ENCODE results near the gene MIA. TPM values are rescaled to one million over a fixed set of nuclear protein-coding genes. Genes with fewer than 3 reads are reported as not detected.

The MIA gene
- total RNA-seq, 1 donor from 2014 or later = 9.9 TPM

DNA sequence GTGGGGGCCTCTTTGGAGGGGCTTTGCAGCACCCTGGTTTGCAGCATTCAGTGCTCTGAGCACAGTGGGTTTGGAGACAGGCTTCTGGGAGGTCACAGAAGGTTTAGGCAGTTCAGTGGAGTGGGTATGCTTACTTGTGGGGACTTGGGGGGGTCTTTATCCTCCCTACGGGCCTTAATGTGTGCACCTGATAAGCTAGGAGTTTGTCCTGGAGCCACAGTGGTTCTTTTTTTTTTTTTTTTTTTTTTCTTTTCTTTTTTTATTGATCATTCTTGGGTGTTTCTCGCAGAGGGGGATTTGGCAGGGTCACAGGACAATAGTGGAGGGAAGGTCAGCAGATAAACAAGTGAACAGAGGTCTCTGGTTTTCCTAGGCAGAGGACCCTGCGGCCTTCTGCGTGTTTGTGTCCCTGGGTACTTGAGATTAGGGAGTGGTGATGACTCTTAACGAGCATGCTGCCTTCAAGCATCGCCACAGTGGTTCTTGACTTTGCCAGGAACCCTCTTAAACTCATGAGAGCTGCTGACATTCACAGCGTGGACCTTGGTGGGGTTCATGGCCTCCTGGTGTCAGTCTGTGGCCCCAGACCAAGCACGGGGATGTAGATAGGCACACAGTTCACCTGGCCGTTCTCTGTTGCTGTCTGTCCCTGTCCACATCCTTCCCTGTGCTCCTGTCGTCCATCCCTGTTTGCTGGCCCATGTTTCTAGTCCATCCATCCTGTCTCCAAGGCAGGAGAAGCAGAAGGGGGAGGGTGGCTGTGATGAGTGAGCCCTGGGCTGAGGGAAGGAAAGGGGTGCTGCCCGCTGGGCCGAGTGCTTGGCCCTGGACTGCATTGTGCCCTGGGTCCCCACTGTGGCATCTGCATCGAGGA, 26.3 kb downstream of the MIA start:
- no peaks in the 10 kb centered on the region for H3K9me3 Mint-ChIP-seq
- peaks cover 2% of the 10 kb centered on the region for H3K36me3 Mint-ChIP-seq (ENCODE audit: low read depth)
- H3K27ac Mint-ChIP-seq (ENCODE audit: unreplicated experiment) = peak overlapping the region; percentile 92
- TF ChIP-seq, protein P1, sequence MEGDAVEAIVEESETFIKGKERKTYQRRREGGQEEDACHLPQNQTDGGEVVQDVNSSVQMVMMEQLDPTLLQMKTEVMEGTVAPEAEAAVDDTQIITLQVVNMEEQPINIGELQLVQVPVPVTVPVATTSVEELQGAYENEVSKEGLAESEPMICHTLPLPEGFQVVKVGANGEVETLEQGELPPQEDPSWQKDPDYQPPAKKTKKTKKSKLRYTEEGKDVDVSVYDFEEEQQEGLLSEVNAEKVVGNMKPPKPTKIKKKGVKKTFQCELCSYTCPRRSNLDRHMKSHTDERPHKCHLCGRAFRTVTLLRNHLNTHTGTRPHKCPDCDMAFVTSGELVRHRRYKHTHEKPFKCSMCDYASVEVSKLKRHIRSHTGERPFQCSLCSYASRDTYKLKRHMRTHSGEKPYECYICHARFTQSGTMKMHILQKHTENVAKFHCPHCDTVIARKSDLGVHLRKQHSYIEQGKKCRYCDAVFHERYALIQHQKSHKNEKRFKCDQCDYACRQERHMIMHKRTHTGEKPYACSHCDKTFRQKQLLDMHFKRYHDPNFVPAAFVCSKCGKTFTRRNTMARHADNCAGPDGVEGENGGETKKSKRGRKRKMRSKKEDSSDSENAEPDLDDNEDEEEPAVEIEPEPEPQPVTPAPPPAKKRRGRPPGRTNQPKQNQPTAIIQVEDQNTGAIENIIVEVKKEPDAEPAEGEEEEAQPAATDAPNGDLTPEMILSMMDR (conservative IDR thresholded peaks at IDR 0.05) = no peak
- peaks cover 67% of the 10 kb centered on the region for H3K4me1 Mint-ChIP-seq
- DNase-seq (ENCODE audit: low read depth, low spot score) = no peak
- peaks cover under 1% of the 10 kb centered on the region for H3K27me3 Mint-ChIP-seq (ENCODE audit: low read depth)
- peak overlapping the region; percentile 85 for H3K4me3 Mint-ChIP-seq

DNA sequence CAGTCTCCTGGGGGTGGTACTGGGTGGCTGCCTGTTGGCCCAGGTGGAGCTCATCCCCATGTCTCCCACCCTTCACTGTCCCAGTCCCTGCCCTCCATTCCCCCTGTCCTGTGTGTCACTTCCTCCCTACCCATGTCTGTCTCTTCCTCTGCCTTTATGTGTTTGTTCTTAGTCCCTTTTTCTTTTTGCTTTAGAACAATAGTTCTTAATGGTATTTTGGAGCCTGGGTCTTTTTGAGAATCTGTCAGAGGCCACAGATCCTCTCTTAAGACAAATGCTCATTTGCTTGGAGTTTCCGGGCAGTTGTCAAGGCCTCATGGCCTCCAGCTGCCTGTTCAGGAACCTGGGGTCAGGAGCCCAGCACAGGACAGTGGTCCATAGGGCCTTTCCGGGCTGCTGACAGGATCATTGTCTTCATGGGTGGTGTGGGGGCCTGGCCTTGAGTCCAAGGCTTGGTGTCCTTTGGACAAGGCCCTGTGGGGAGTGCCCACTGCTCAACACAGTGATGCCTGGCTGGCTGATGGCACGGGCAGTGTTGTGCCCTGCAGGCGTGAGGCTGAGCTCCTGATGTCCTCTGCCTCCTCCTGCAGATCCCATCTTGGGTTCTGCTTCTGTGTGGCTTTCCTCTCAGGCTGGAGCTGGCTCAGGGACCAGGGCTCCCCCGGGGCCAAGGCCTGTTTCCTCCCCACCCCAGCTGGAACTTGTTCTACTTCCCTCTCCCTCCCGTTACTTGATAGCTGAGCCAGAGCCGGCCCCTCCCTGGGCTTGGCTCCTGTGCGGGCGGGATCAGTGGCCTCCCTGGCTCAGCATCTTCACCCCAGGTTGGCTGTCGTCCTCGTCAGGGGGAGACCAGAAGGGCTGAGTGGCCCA, 27.2 kb downstream of the MIA start:
- Mint-ChIP-seq H3K9me3 (no peaks in the 10 kb centered on the region), H3K4me1 (peaks cover 71% of the 10 kb centered on the region), H3K27ac (ENCODE audit: unreplicated experiment) (peak overlapping the region; percentile 50), H3K27me3 (ENCODE audit: low read depth) (peaks cover 3% of the 10 kb centered on the region), H3K36me3 (ENCODE audit: low read depth) (peaks cover 2% of the 10 kb centered on the region), H3K4me3 (peak overlapping the region; percentile 85)
- TF ChIP-seq, protein P1 (conservative IDR thresholded peaks at IDR 0.05) = no peak
- DNase-seq (ENCODE audit: low read depth, low spot score) = no peak

DNA sequence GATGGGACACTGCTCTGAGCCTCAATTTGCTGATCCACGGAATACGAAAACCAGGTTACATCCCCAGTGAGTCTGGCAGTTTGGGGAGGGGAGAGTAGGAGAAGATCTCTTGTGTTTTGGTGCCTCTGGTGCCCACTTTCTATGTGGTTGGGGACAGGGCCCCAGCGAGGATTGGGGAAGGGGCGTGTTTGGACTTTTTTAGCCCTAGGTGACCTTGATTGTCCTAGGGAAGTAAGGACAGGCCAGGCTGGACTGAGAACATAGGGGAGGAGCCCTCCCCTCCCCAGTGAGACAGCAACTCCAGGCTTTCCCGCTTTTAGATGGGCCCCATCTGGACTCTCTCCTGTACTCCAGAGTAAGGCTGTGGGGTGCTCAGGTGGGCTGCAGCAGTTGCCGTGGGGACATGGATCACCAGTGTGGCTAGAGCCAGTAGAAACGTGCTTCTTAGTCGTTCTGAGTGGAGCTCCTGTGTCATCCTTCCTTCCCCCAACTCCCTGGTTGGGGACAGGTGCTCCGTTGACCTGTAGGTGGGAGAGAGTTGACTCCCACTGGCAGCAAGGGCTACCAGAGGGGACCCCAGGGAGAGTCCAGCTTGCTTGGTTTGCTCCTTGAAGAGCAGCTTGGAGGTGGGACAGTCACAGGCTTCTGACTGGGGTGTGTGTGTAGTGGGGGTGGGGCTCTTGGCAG, 28.0 kb downstream of the MIA start:
- Mint-ChIP-seq H3K4me3 (peak overlapping the region; percentile 85), H3K4me1 (peaks cover 68% of the 10 kb centered on the region), H3K27ac (ENCODE audit: unreplicated experiment) (peak overlapping the region; percentile 50), H3K27me3 (ENCODE audit: low read depth) (peaks cover 3% of the 10 kb centered on the region), H3K9me3 (no peaks in the 10 kb centered on the region), H3K36me3 (ENCODE audit: low read depth) (peaks cover 5% of the 10 kb centered on the region)
- no peak for DNase-seq (ENCODE audit: low read depth, low spot score)
- TF ChIP-seq, protein P1 (conservative IDR thresholded peaks at IDR 0.05) = no peak

DNA sequence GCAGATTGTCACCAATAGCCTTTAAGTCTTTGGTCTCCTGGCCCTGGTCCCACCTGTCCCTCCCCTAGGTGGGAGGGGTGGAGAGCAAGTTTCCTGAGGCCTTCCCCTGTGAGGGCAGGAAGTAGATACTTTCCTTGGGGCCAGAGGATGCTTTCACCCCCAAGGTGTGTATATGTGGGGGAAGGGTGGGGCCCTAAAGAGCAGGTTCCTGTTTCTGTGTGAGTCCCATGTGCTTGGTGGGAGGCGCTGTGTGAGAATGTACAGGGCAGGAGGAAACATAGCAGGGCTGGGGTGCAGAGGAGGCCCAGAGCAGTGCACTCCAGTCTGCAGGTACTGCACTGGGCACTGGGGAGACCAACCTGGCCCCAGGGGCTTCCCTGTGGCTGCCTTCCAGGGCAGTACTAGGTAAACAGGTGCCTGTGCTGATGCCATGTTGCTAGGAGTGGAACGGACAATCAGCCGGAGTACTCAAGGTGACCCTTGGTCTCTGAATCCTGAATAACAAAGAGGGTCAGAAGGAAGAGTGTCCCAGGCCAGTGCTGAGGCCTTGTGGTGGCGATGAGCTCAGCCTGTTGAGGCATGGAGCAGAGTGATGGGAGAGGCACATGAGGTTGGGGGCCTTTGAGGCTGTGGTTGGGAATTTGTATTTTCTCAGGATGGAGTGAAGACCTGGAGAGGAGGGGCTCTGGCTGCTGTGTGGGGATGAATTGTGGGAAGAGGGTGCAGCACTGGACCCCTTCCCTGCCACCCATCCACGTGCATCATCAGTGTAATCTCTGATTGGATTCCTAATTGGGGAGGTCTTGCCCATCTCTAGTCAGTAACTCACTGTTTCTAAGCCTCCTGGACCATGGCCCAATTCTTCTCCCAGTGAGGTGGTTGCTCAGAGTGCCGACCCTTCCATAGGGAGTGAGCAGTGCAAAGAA, 28.8 kb downstream of the MIA start:
- no peak for DNase-seq (ENCODE audit: low read depth, low spot score)

More for the DNA sequence above, 28.8 kb downstream of the MIA start:
- Mint-ChIP-seq H3K27me3 (ENCODE audit: low read depth) (peaks cover 3% of the 10 kb centered on the region), H3K36me3 (ENCODE audit: low read depth) (peaks cover 5% of the 10 kb centered on the region), H3K9me3 (no peaks in the 10 kb centered on the region), H3K27ac (ENCODE audit: unreplicated experiment) (peak overlapping the region; percentile 27), H3K4me3 (peak overlapping the region; percentile 85), H3K4me1 (peaks cover 64% of the 10 kb centered on the region)
- TF ChIP-seq, protein P1 (conservative IDR thresholded peaks at IDR 0.05) = no peak

Measured in neural crest cell (in vitro differentiated cells).